Type B pancreatic cell (in vitro differentiated cells): Measurements from ENCODE around the gene TAF11L14. TPM values are rescaled to one million over a fixed set of nuclear protein-coding genes. Genes with fewer than 3 reads are reported as not detected.

ENCODE experiments used
- DNase-seq: peaks from one replicate; pipeline ENCODE4 v3.0.0; 2021; ENCODE audit warnings: mixed read lengths; ENCODE audit not compliant: unreplicated experiment; ENCODE audit errors: extremely low spot score
- H3K27ac Mint-ChIP-seq: 2 replicates; pipeline ENCODE4 v1.8.0; 2021; ENCODE audit warnings: mild to moderate bottlenecking, mixed read lengths
- H3K27me3 Mint-ChIP-seq: 2 replicates; pipeline ENCODE4 v1.8.0; 2021; ENCODE audit warnings: mixed read lengths
- H3K36me3 Mint-ChIP-seq: 2 replicates; pipeline ENCODE4 v1.8.0; 2021; ENCODE audit warnings: mixed read lengths
- H3K4me1 Mint-ChIP-seq: one replicate; pipeline ENCODE4 v1.8.0; 2021; ENCODE audit warnings: mixed read lengths; ENCODE audit not compliant: unreplicated experiment
- H3K4me3 Mint-ChIP-seq: 2 replicates; pipeline ENCODE4 v1.8.0; 2021; ENCODE audit warnings: mild to moderate bottlenecking, mixed read lengths
- H3K9me3 Mint-ChIP-seq: 2 replicates; pipeline ENCODE4 v1.8.0; 2021; ENCODE audit warnings: mixed read lengths
- CTCF ChIP-seq: fragments of 200-600 bp; sonication (generic); conservative IDR thresholded peaks from 2 replicates; pipeline ENCODE4 v1.5.0; 2021; ENCODE audit warnings: antibody characterized with exemption, mild to moderate bottlenecking
- total RNA-seq: library from RNA; stranded (reverse); gene quantifications from 2 replicates; pipeline ENCODE4 v1.2.1, GENCODE V29; 2021; ENCODE audit warnings: low replicate concordance

TAF11L14 gene
- total RNA-seq, 1 donor from 2014 or later, result not detected

GRCh38 chr5:17679597-17680203, 45.4 kb downstream of the TAF11L14 start:
- DNase-seq, result no peak
- Mint-ChIP-seq H3K36me3 (no peaks in the 10 kb centered on the region), H3K4me1 (no peaks in the 10 kb centered on the region), H3K9me3 (no peaks in the 10 kb centered on the region), H3K27ac (no peak overlapping the region), H3K27me3 (no peaks in the 10 kb centered on the region), H3K4me3 (no peak overlapping the region)
- TF ChIP-seq CTCF, result no peak

GRCh38 chr5:17680737-17681136, 46.5 kb downstream of the TAF11L14 start:
- H3K27me3 Mint-ChIP-seq, result no peaks in the 10 kb centered on the region
- TF ChIP-seq CTCF, result no peak
- H3K27ac Mint-ChIP-seq, result no peak overlapping the region
- H3K36me3 Mint-ChIP-seq, result no peaks in the 10 kb centered on the region
- no peaks in the 10 kb centered on the region for H3K4me1 Mint-ChIP-seq
- no peak overlapping the region for H3K4me3 Mint-ChIP-seq
- no peaks in the 10 kb centered on the region for H3K9me3 Mint-ChIP-seq
- DNase-seq, result no peak

Other genes with a start within 250 kb of the TAF11L14 start
- gene TAF11L2, start 136.2 kb upstream of the TAF11L14 start, total RNA-seq, result not detected in 2 replicates
- gene TAF11L3, start 116.1 kb upstream of the TAF11L14 start, total RNA-seq, result not detected in 2 replicates
- gene TAF11L4, start 112.7 kb upstream of the TAF11L14 start, total RNA-seq, result not detected in 2 replicates
- gene TAF11L5, start 109.2 kb upstream of the TAF11L14 start, total RNA-seq, result not detected in 2 replicates
- not detected in 2 replicates for gene TAF11L6, start 105.8 kb upstream of the TAF11L14 start, total RNA-seq
- not detected in 2 replicates for gene TAF11L7, start 48.7 kb upstream of the TAF11L14 start, total RNA-seq
- gene TAF11L8, start 43.5 kb upstream of the TAF11L14 start, total RNA-seq, result not detected in 2 replicates
- gene TAF11L9, start 40.1 kb upstream of the TAF11L14 start, total RNA-seq, result not detected in 2 replicates
- not detected in 2 replicates for gene TAF11L10, start 36.6 kb upstream of the TAF11L14 start, total RNA-seq
- gene TAF11L11, start 30.3 kb upstream of the TAF11L14 start, total RNA-seq, result not detected in 2 replicates
- gene TAF11L12, start 24.1 kb upstream of the TAF11L14 start, total RNA-seq, result not detected in 2 replicates
- gene TAF11L13, start 2.4 kb upstream of the TAF11L14 start, total RNA-seq, result not detected in 2 replicates